Lower leg skin (tissue), 4 donors: ENCODE results near the gene STAC3. TPM values are rescaled to one million over a fixed set of nuclear protein-coding genes. Genes with fewer than 3 reads are reported as not detected.

Experiments used
- DNase-seq, 2 donors: peaks; one replicate each; pipeline ENCODE4 v3.0.0-alpha.2; 2019; ENCODE audit warnings: low spot score in 2 of 2
- H3K4me3 ChIP-seq: fragments of 200-600 bp; sonication (generic); 2 replicates; pipeline ENCODE4 v1.5.1; 2017; ENCODE audit warnings: mild to moderate bottlenecking, low read depth; ENCODE audit not compliant: poor library complexity, severe bottlenecking
- CTCF ChIP-seq, 3 donors: fragments of 450-650 bp; IDR thresholded peaks; one replicate each; pipeline ENCODE4 v1.5.1; 2016; ENCODE audit warnings: antibody characterized with exemption in 3 of 3, mild to moderate bottlenecking in 3 of 3, moderate library complexity in 2 of 3
- POLR2A ChIP-seq, 2 donors: fragments of 450-650 bp; IDR thresholded peaks; one replicate each; pipeline ENCODE4 v1.6.1; 2016 to 2017; ENCODE audit warnings: antibody characterized with exemption in 2 of 2, mild to moderate bottlenecking in 1 of 2, moderate library complexity in 1 of 2
- WGBS, 2 donors: methylation state at CpG; one replicate each; pipeline ENCODE4 v1.1.5; 2018; 5-methylcytosine and 5-hydroxymethylcytosine counted together
- intact Hi-C: fragments of 100-400 bp; cut with DNase I; formaldehyde crosslinking; loops from one replicate; pipeline ENCODE4 v1.15.0; 2023; ENCODE audit warnings: low total_unique reads
- total RNA-seq, 4 donors: library from RNA; depleted of rRNA; stranded (reverse); fragments of >200 nt; gene quantifications; one replicate each; pipeline ENCODE4 v1.1.0, GENCODE V29; 2016

The STAC3 gene
- total RNA-seq, 4 donors from 2014 or later, result 0.71 to 3.8 (median 1.5) TPM

- intact Hi-C loops, result no loop called here
- no peak overlapping the region for H3K4me3 ChIP-seq
- no peak for DNase-seq
- no peak for TF ChIP-seq POLR2A (IDR thresholded peaks at IDR 0.05)
- TF ChIP-seq CTCF (IDR thresholded peaks at IDR 0.05), result no peak
- WGBS, 2 donors, result 87 to 88% methylated on average over 15 to 16 of the region's 16 CpGs
Observed at GRCh38 chr12:57201631-57202030, 49.4 kb downstream of the STAC3 start.

GRCh38 chr12:57201219-57201618, 49.8 kb downstream of the STAC3 start:
- 69 to 81% methylated on average over 8 of the region's 8 CpGs for WGBS, 2 donors
- no peak for DNase-seq
- intact Hi-C loops, result no loop called here
- TF ChIP-seq CTCF (IDR thresholded peaks at IDR 0.05) (no peak), POLR2A (IDR thresholded peaks at IDR 0.05) (no peak)
- no peak overlapping the region for H3K4me3 ChIP-seq

- no peak for DNase-seq
- 94 to 96% methylated on average over 10 to 13 of the region's 15 CpGs for WGBS, 2 donors
- no peak for TF ChIP-seq POLR2A (IDR thresholded peaks at IDR 0.05)
- no peak for TF ChIP-seq CTCF (IDR thresholded peaks at IDR 0.05)
- intact Hi-C loops, result no loop called here
- H3K4me3 ChIP-seq, result no peak overlapping the region
Observed at GRCh38 chr12:57200497-57200896, 50.5 kb downstream of the STAC3 start.

- intact Hi-C loops, result no loop called here
- DNase-seq, result no peak
- 88 to 90% methylated on average over 9 to 15 of the region's 15 CpGs for WGBS, 2 donors
Observed at GRCh38 chr12:57199191-57199590, 51.8 kb downstream of the STAC3 start.

GRCh38 chr12:57198329-57198728, 52.7 kb downstream of the STAC3 start:
- intact Hi-C loops, result no loop called here
- 85 to 87% methylated on average over 17 of the region's 17 CpGs for WGBS, 2 donors
- DNase-seq, result no peak
- TF ChIP-seq POLR2A (IDR thresholded peaks at IDR 0.05), result no peak
- TF ChIP-seq CTCF (IDR thresholded peaks at IDR 0.05), result no peak
- no peak overlapping the region for H3K4me3 ChIP-seq

More at GRCh38 chr12:57199191-57199590, 51.8 kb downstream of the STAC3 start:
- TF ChIP-seq CTCF (IDR thresholded peaks at IDR 0.05), result no peak
- TF ChIP-seq POLR2A (IDR thresholded peaks at IDR 0.05), result no peak
- no peak overlapping the region for H3K4me3 ChIP-seq

- DNase-seq, result no peak
- TF ChIP-seq CTCF (IDR thresholded peaks at IDR 0.05), result no peak
- TF ChIP-seq POLR2A (IDR thresholded peaks at IDR 0.05), result no peak
Observed at GRCh38 chr12:57196956-57197355, 54.0 kb downstream of the STAC3 start.

More at GRCh38 chr12:57196956-57197355, 54.0 kb downstream of the STAC3 start:
- no peak overlapping the region for H3K4me3 ChIP-seq
- 88 to 90% methylated on average over 17 to 22 of the region's 22 CpGs for WGBS, 2 donors
- intact Hi-C loops, result no loop called here
